Heart left ventricle (tissue), 13 donors: ENCODE results near the gene TMEM248.

Experiments
- POLR2A ChIP-seq, 2 donors: fragments of 450-650 bp; IDR thresholded peaks; one replicate each; pipeline ENCODE4 v1.6.1; 2017; ENCODE audit warnings: antibody characterized with exemption in 2 of 2, mild to moderate bottlenecking in 2 of 2, moderate library complexity in 2 of 2
- TF ChIP-seq, protein P1 (sequence below), 12 donors: fragments of 200-600 bp; sonication (generic) in 4 of 12; IDR thresholded peaks; one replicate each; pipeline versions ENCODE4 v1.5.0 to v1.8.0; 2018 to 2022; ENCODE audit warnings: antibody characterized with exemption in 12 of 12, mild to moderate bottlenecking in 5 of 12
- donor health status: ischemic (EF 13 %, LVEDD 7.1; RV severe dilation, severe dysfunction).
- donor health status: DM: no; HTN: yes; CAD: no.
- donor health status: DM: no; HTN: no; CAD: no.
- donor health status: ischemic (EF 25% LVEDD 6.9; RV normal size, moderate dysfunction).
- donor health status: ischemic (EF 25% LVEDD 5.7; RV mildly dilated, moderate dysfunction).
- donor health status: ischemic (EF 35%, LVEDD 5.7; RV mildly dilated, moderate dysfunction).
- donor health status: nonischemic (EF 11% LVEDD 7.7; RV severe dilation, severe dysfunction).
- donor health status: DM: yes; HTN: yes; CAD: no.
- donor health status: PGD.
- donor health status: ischemic (EF 29% LVEDD 5.4; RV normal size, mild dysfunction).
- donor health status: nonischemic (EF 23%, LVEDD 6.1; RV moderate dilation, normal function).

DNA sequence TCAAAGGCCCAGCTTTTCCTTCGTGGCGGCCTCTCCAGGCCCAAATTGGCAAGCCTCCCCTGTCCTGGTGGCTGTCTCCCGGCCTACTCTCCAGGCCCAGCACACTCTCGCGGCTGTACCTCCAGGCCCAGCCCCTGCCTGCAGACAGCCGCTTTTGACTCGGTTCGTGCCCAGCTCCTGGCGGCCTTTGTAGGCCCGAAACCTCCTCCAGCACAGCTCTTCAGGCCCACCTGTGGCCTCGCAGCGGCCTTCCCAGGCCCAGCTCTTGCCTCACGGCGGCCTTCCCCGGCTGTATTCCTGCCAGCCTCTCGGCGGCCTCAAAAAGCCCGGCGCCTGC lies 18.2 kb upstream of the TMEM248 start:
- no peak for TF ChIP-seq POLR2A (IDR thresholded peaks at IDR 0.05)
- TF ChIP-seq, protein P1, sequence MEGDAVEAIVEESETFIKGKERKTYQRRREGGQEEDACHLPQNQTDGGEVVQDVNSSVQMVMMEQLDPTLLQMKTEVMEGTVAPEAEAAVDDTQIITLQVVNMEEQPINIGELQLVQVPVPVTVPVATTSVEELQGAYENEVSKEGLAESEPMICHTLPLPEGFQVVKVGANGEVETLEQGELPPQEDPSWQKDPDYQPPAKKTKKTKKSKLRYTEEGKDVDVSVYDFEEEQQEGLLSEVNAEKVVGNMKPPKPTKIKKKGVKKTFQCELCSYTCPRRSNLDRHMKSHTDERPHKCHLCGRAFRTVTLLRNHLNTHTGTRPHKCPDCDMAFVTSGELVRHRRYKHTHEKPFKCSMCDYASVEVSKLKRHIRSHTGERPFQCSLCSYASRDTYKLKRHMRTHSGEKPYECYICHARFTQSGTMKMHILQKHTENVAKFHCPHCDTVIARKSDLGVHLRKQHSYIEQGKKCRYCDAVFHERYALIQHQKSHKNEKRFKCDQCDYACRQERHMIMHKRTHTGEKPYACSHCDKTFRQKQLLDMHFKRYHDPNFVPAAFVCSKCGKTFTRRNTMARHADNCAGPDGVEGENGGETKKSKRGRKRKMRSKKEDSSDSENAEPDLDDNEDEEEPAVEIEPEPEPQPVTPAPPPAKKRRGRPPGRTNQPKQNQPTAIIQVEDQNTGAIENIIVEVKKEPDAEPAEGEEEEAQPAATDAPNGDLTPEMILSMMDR (IDR thresholded peaks at IDR 0.05), result no peak
